GM20431 (cell line): ENCODE data around the gene UBE3B.

ENCODE experiments used
- in situ Hi-C: fragments of 300-500 bp; cut with MseI, MboI; formaldehyde crosslinking; loops from one replicate; pipeline ENCODE4 v1.15.0; 2020; ENCODE audit warnings: low sequenced_read_pairs; ENCODE audit not compliant: unreplicated experiment

The UBE3B gene

GRCh38 chr12:109449845-109450532 is 27.4 kb upstream of the UBE3B start:
- in situ Hi-C loops, result no loop called here

DNA sequence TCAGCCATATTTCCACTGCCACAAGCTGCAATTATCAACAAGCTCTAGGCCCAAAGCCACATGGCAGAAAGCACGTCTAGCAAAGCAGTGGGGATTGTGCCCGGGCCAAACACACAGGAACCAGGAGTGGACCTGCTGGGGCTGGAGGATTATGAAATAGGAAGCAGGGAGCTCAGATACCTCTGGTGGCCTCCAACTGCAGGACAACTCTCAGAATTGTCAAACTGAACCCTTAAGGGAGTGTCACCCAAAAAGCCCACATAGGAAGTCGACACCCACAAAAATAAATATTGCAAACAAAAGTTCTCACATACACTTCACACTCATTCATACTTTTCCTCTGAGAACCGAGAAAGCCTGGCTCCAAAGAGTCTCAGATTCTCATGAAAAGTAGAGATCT is 26.5 kb upstream of the UBE3B start:
- in situ Hi-C loops, result no loop called here

DNA sequence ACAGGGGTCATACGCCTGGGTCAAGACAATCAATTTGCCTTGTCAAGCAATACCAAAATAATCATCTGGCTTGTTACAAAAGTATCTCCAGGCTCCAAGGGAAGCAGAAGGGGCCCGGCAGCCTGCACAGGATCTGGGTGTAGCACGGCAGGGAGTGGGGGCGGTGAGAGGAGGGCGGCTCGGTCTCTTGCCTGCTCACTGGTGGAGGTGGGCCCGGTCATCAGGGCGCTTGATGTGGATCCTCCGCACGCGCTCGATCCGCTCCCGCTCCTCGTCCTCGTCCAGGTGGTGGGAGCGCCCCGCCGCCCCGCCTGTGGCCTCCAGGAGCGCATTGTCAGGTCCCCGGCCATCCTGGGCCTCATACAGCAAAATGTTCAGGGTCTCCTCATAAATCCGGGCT is 26.0 kb upstream of the UBE3B start:
- in situ Hi-C loops, result no loop called here

DNA sequence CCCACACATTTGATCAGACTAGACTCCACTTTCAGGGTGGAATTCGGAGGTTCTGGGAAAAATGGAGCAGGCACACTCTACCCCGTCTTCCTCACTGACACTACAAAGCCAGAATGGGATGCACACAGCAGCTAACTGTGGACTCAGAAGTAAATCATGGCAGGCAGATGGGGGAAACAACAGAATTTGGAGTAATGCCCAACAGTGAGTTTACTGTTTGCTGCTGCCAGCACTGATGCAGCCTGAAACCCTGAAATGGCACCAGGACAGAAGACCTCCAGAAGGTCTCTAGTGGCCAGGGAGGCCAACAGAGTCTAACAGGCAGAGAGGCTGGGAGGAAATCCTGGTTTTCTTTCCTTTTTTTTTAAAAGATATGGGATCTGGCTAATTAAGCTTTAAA is 24.9 kb upstream of the UBE3B start:
- in situ Hi-C loops, result no loop called here

- in situ Hi-C loops, result no loop called here
Measured at GRCh38 chr12:109455706-109456105, 21.7 kb upstream of the UBE3B start.

GRCh38 chr12:109458086-109458485 is 19.3 kb upstream of the UBE3B start:
- in situ Hi-C loops, result no loop called here

DNA sequence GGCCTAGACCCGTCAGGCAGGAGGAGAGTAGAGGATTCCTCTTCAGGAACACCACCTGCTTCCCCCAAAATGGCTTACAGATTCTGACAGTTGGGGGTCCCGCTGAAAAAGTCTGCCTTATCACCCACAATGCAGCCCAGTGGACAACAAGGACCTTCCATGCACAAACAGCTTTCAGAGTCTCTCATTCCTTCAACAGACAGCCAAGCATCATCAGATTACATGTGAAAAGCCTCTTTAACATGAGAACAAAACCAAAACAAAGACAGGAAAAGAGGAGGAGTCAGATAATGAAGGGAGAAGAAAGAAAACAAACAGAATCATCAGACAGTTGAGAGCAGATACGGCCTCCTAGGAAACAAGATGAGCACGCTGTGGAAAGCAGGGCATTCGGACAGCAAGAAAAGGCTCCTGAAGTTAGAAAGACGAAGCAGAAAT is 18.6 kb upstream of the UBE3B start:
- in situ Hi-C loops, result no loop called here

- in situ Hi-C loops, result no loop called here
Measured at GRCh38 chr12:109459247-109459646, 18.2 kb upstream of the UBE3B start.

DNA sequence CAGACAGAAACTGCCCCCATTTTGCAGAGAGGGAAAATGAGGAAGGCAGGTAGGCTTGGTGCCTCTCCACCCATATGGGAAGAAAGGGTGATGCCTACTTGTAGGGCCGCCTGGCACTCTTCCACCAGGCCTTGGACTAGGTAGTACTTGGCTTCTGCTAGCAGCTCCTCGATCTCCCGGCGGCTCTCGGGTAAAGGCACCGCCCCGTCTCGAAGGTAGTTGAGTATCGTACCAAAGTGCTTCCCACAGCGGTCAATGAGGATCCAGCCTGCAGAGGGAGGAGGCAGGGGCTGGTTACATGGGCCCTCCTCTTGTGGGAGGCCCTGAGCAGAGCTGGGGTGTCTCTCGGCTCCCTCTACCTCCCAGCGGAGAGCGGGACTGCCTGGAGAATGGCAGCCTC is 16.9 kb upstream of the UBE3B start:
- in situ Hi-C loops, result no loop called here

- in situ Hi-C loops, result no loop called here
Measured at GRCh38 chr12:109461049-109461845, 16.2 kb upstream of the UBE3B start.

DNA sequence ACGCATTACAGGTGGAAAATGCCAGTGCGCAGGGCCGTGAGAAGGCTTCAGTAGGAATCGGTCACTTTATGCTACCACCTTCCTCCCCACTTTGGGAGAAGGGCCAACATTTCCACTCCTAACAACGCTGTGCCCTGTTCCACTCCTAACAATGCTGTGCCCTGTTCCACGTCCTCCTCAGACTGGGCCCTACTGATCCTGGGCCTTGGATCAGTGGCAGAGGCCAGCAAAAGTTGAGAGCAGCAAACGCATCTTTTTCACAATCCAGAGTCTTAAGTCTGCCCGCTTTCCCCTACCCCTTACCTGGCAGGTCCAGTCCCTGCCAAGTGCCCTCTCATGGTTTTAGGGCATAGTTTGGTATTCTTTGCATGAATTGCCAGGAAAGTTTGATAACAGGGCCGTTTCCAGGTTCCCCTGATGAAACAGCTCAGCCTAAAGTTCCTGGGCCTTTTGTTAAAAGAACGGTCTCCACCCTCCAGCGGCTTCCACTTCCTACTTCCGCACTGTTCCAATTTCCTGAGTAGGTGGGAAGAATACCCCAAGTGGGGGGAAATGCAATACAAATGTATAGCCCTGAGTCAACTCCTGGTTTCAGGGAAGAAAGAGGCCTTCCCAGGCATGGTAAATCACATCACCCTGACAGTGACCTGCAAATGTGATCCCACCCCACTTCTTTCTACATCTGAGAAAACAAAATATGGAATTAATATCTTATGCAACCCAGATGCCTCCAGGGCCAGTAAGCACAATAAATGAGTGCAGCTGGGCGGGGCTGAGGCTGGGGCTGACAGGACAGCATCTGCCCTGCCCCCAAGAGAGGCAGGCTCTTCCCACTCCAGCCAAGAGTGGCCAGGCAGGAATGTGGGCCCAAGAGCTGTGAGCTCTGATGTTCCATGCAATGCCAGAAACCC is 15.3 kb upstream of the UBE3B start:
- in situ Hi-C loops, result no loop called here

DNA sequence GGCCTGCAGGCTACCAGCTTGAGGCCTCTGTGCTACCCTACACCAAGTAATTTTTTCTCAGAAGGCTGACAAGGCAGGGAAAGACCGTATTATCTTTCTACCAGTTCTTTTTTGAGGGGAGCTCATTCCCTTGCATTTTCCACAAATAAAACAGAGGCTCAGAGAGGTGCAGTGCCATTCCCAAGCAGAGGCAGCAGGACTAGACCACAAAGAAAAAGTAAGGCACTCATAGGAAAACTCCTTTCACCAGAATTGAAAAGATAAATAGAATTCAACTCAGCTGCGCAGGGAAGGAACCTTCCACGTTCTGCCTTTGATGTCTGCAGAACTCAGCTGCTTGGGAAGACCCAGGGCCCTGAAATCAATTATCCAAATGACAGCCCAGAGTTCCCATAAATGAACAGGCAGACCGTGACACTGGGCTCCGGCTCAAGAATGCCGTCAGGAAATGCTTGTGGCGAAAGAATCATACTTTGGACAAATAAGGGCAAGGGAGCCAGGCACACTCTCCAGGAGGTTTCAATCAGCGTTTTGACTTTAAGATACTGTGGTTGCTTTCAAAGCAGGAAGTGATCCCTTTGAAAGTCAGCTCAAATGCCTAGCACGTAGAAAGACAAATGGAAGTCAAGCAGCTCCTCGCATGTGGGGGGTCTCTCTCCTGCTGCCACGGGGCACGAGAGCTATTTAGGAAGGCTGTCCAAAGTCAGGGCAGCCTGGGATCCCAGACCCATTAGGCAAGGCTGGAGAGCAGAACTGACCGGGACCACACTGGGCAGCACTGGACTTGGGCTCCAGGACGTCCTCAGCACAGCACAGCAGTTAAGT is 14.4 kb upstream of the UBE3B start:
- in situ Hi-C loops, result no loop called here

DNA sequence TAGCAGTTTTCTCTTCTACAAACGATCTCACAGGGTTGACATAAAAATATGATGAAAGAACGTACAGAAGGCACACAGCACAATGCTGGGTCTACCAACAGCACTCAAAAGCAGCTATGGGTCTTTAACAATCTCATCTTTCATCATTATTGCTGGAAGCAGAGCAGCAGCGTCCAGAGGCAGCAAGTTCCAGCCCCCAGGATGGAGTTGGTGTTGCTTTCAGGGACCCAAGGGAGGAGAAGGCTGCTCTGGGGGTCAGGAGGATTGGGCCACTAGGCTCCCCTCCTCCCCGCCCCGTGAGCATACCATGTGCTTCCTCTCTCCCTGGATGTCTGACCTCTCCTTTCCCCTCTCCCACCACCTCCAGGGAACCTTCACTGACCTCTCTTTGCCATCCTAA is 13.7 kb upstream of the UBE3B start:
- in situ Hi-C loops, result no loop called here

- in situ Hi-C loops, result no loop called here
Measured at GRCh38 chr12:109464642-109465351, 12.6 kb upstream of the UBE3B start.

DNA sequence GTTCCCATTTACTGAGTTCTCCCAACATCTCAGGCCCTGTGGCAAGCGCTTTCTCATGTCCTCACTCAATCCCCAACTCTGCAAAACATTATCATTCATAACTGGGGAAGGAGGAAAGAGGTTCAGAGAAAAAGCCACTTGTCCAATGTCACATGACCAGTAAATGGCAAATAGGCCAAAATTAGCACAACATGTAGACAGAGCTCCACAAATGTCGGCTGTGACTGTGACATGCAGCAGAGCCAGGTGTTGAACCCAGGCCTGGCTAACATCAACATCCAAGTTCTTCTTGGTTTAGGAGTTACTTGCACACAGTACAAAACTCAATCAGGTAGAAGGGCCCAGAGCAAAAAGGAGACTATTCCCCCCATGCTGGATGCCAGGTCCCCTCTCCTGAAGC is 11.1 kb upstream of the UBE3B start:
- in situ Hi-C loops, result no loop called here

GRCh38 chr12:109466821-109467220 is 10.6 kb upstream of the UBE3B start:
- in situ Hi-C loops, result no loop called here

DNA sequence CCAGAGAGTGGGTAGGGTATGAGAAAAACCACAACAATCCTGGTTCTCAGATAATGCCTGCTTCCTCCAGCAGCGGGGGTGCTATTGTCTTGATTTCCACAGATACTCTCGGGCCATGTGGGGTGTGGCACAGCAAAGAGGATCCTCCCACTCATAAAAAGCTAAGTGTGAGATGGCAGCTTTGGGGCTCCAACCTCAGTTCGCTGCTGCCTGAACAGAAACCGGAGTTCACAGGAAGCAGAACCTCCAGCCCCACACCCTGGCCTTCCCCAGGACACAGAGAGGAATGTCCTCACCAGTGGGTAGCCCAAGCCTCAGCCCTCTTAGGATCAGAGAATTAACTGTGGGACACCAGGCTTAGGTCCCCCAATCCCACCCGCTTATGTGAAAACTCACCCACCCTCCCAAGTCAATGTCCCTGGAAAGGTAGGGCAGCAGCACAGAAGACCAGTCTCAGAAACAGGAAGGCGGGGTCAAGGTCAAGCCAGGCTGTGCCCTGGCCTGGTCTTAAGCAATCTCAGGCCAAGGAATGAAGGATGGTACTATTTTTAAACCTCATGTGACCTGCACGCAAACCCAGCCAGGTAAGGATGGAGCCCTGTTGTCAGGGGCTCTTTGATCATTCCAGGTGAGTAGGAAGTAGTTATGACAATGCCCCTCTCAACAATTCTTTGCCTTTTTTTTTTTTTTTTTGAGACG is 9.3 kb upstream of the UBE3B start:
- in situ Hi-C loops, result no loop called here

DNA sequence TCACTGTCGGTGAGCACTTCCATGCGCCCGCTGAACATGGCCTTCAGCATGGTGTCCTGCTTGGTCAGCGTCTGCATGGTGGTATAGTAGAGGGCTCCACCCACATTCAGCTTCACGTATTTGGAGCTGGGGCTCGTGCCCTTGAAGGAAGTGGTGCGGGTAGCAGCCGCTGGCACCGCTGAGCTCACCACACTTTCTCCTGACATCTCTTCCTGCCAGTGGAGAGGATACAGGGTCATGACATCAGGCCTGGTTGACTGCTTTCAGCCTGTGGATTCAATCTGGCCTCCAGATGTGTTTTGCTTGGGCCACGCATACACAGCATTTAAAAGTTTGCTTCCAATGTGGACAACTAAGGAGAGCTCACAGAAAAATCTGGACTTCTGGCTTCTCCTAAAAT is 7.9 kb upstream of the UBE3B start:
- in situ Hi-C loops, result no loop called here

DNA sequence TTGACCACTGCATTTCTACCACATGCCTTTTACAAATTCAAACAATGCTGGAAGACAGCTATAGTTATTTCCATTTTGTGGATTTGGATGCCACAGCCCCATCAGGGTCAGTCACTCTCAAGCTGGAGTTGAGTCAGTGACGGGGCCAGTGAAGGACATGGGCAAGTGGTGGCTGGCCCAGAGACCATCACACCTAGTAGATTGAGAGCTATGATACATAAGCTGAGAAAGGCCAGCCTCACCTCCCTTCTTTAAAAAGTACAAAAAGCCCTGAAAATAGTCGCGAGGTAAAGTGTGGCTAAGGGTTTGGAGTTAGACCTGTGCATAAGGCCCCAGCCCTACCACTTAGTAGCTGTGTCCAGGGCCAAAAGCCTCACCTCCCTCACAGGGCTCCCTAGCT is 4.4 kb upstream of the UBE3B start:
- in situ Hi-C loops, result no loop called here
